Measurements from ENCODE around the gene INS.

GRCh38 chr11:2154195-2154585, 6.8 kb downstream of the INS start:
- no peak for TF ChIP-seq POLR2AphosphoS5 (IDR thresholded peaks at IDR 0.05; ENCODE audit: low read depth, low read length)
- TF ChIP-seq SPI1 (IDR thresholded peaks at IDR 0.05; ENCODE audit: low read depth, low read length) = no peak
- TF ChIP-seq POLR2A (IDR thresholded peaks at IDR 0.05; ENCODE audit: low read depth, low read length) = no peak
- no peak for TF ChIP-seq PAX5 (IDR thresholded peaks at IDR 0.05; ENCODE audit: insufficient read depth, low read length, severe bottlenecking)

Data from GM12891 (cell line).